ENCODE data around the gene HHIP. TPM values are rescaled to one million over a fixed set of nuclear protein-coding genes. Genes with fewer than 3 reads are reported as not detected.

The HHIP gene
- total and polyA plus RNA-seq, 8 donors, result 0.12 to 25.3 (median 0.65) TPM

DNA sequence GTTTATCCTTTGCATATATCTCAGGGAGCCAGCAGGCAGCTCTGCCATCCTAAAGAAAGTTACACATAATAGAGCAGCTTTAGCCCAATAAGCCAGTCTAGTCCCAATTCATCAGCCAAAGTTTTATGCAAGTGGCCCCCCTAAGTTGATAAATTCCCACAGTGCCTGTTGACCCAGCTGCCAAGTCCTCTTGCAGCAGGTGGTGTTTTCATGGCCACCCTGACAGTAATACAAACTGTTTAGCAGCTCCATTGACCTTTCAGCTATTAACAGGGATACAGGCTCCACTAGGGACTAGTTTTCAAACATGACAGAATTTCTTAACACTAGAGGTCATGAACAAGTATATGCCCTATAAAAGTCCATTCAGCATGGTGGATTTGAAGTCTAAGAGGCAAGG, 77.5 kb downstream of the HHIP start:
- DNase-seq, result peak in 3 of 6 donors; percentile 35 to 72 (median 60)
- intact Hi-C loops (cut with DNase I), result no loop called here

DNA sequence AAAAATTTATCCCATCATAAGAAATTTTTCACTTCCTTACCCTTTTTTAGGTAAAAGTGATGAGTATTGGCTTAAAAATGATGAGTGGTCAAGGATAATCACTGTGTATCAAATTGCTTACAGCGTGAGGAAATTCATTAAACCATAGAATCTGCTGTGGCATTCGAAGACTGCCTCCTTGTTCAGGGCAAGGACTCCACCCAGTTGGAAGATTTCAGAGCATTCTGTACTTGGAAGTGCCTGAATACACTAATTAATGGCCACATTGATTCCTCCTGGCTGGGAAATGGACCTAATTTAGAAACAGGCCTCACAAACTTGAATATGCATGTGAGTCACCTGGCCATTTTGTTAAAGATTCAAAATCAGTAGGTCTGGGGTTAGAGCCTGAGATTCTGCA, 83.2 kb downstream of the HHIP start:
- H3K4me1 ChIP-seq, result peaks cover 2 to 13% (median 9%) of the 10 kb centered on the region in 3 donors
- no peaks in the 10 kb centered on the region for H3K9me3 ChIP-seq
- no peak overlapping the region for H3K4me3 ChIP-seq
- no peak for DNase-seq
- intact Hi-C loops (cut with DNase I), result no loop called here
- no peaks in the 10 kb centered on the region for H3K27me3 ChIP-seq
- no peak for ATAC-seq
- TF ChIP-seq, protein P1, sequence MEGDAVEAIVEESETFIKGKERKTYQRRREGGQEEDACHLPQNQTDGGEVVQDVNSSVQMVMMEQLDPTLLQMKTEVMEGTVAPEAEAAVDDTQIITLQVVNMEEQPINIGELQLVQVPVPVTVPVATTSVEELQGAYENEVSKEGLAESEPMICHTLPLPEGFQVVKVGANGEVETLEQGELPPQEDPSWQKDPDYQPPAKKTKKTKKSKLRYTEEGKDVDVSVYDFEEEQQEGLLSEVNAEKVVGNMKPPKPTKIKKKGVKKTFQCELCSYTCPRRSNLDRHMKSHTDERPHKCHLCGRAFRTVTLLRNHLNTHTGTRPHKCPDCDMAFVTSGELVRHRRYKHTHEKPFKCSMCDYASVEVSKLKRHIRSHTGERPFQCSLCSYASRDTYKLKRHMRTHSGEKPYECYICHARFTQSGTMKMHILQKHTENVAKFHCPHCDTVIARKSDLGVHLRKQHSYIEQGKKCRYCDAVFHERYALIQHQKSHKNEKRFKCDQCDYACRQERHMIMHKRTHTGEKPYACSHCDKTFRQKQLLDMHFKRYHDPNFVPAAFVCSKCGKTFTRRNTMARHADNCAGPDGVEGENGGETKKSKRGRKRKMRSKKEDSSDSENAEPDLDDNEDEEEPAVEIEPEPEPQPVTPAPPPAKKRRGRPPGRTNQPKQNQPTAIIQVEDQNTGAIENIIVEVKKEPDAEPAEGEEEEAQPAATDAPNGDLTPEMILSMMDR (IDR thresholded peaks at IDR 0.05), result no peak
- H3K36me3 ChIP-seq, result no peaks in the 10 kb centered on the region
- WGBS, 2 donors, result 91 to 98% methylated on average over 2 of the region's 2 CpGs
- no peak for FAIRE-seq
- no peak overlapping the region for H3K27ac ChIP-seq

More for the DNA sequence above, 77.5 kb downstream of the HHIP start:
- H3K4me1 ChIP-seq, result peaks cover 14 to 24% (median 15%) of the 10 kb centered on the region in 3 donors
- no peaks in the 10 kb centered on the region for H3K9me3 ChIP-seq
- H3K27me3 ChIP-seq, result no peaks in the 10 kb centered on the region
- ATAC-seq (peak in 3 of 4 donors; percentile 90 to 96 (median 93)), FAIRE-seq (no peak)
- peak overlapping the region in 2 of 4 donors; percentile 13 to 30 for H3K27ac ChIP-seq
- H3K4me3 ChIP-seq, result no peak overlapping the region
- TF ChIP-seq, protein P1 (IDR thresholded peaks at IDR 0.05), result no peak
- H3K36me3 ChIP-seq, result no peaks in the 10 kb centered on the region

DNA sequence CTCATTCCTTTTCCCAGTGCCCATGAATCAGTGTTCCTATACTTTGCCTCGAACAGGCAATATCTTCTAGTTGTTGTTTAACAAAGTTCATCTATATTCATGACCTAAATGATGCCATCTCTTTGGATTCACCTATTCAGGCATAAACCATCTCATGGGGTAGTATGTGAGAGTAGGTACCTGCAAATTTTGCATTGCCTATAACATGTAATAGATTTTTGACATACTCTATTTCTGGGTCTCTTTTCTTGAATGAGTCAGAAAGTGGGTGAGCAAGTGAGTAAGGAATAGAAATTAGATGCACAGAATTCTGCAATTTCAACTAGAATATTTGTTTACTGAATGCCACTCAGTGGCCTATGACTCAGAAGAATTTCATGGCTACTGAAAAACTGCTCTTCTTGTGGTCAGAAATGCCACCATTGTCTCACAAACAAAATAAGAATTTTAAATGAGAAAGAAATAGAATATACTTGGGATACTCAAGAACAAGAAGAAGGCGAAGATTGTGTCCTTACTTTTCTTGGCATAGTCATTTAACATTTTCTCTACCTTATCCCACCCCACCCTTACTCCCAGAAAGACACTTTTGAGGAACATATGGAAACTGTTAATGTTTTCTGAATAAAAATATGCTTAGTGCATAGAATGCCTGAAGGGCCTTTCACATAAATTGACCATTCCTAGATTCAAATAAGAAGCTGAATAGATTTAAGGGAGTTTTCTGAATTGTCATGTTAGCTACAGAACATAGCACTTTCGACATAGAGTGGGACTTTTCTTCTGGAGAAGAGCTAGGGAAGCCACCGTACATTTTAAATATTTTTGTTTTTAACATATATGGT, 86.8 kb downstream of the HHIP start:
- 59 to 73% methylated on average over 4 of the region's 4 CpGs for WGBS, 2 donors
- Histone ChIP-seq H3K4me3 (no peak overlapping the region), H3K9me3 (no peaks in the 10 kb centered on the region), H3K36me3 (no peaks in the 10 kb centered on the region), H3K4me1 (peaks cover 3 to 14% (median 7%) of the 10 kb centered on the region in 3 donors), H3K27me3 (no peaks in the 10 kb centered on the region), H3K27ac (no peak overlapping the region)
- ATAC-seq (no peak), DNase-seq (no peak), FAIRE-seq (no peak)
- TF ChIP-seq, protein P1 (IDR thresholded peaks at IDR 0.05), result no peak
- intact Hi-C loops (cut with DNase I), result no loop called here

DNA sequence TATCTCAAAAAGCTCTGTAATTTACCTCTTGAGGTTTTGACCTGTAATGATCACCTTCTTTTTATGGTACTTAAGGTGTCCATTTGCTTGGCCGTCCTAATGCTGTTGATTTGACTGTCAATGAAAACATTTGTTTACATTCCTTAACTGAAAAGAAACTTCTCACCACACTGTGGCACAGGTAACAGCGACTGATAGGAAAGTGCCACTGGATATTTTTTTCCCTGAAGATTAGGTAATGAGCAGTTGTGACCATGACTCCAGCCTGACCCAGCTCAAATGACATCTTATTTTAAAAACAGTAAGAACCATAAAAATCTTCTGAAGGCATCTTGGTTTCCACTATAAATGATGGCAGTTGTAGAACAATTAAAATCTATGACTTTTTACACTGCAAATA, 87.6 kb downstream of the HHIP start:
- H3K27ac ChIP-seq, result no peak overlapping the region
- peak in 3 of 4 donors; percentile 62 to 71 (median 68) for ATAC-seq
- H3K4me3 ChIP-seq, result no peak overlapping the region
- no peaks in the 10 kb centered on the region for H3K27me3 ChIP-seq
- no peaks in the 10 kb centered on the region for H3K36me3 ChIP-seq
- FAIRE-seq, result no peak
- TF ChIP-seq, protein P1 (IDR thresholded peaks at IDR 0.05), result no peak
- peaks cover 7 to 17% (median 8%) of the 10 kb centered on the region in 3 donors for H3K4me1 ChIP-seq
- WGBS, 2 donors, result 13 to 19% methylated on average over 2 of the region's 2 CpGs
- DNase-seq, result no peak
- intact Hi-C loops (cut with DNase I), result no loop called here
- H3K9me3 ChIP-seq, result no peaks in the 10 kb centered on the region

DNA sequence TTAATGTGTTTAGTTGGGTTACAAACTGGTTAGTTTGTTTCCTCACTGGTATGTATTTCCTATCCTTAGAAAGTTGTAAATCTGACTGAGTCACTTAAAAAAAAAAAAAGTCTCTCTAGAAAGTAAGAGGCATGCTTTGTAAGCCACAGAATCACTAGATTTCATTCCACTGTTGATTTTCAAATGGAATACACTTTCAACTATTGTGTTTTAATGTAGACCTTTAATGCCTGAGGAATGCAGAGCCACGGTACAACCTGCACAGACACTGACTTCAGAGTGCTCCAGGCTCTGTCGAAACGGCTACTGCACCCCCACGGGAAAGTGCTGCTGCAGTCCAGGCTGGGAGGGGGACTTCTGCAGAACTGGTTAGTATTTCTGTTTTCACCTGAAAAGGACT, 88.6 kb downstream of the HHIP start:
- intact Hi-C loops (cut with DNase I), result no loop called here
- H3K27me3 ChIP-seq, result no peaks in the 10 kb centered on the region
- H3K4me1 ChIP-seq, result peaks cover 14 to 17% (median 14%) of the 10 kb centered on the region in 3 donors
- H3K27ac ChIP-seq, result no peak overlapping the region
- no peaks in the 10 kb centered on the region for H3K36me3 ChIP-seq
- DNase-seq (no peak), ATAC-seq (peak in 2 of 4 donors; percentile 50 to 57), FAIRE-seq (no peak)
- no peak overlapping the region for H3K4me3 ChIP-seq
- H3K9me3 ChIP-seq, result no peaks in the 10 kb centered on the region
- TF ChIP-seq, protein P1 (IDR thresholded peaks at IDR 0.05), result no peak
- WGBS, 2 donors, result 12 to 18% methylated on average over 4 of the region's 4 CpGs
